Subcutaneous abdominal adipose tissue (tissue), 5 donors: ENCODE measurements around the gene SELENOW.
"Not testable (repeated sequence)": the region's sequence is repeated elsewhere in the genome, so short reads cannot be mapped to it uniquely, and the experiment has no call there.

Experiments
- H3K27ac ChIP-seq: one replicate; pipeline ENCODE4 v1.7.0; 2013; ENCODE audit warnings: low read depth, mild to moderate bottlenecking, inconsistent platforms, low read length, moderate library complexity
- H3K27me3 ChIP-seq, 5 donors: one replicate each; pipeline ENCODE4 v1.7.0; 2013; ENCODE audit warnings: low read length in 5 of 5, inconsistent platforms in 1 of 5; ENCODE audit not compliant: control insufficient read depth in 5 of 5, insufficient read depth in 4 of 5
- H3K36me3 ChIP-seq, 5 donors: one replicate each; pipeline ENCODE4 v1.7.0; 2013; ENCODE audit warnings: low read length in 5 of 5; ENCODE audit not compliant: control insufficient read depth in 5 of 5, insufficient read depth in 5 of 5
- H3K4me1 ChIP-seq, 5 donors: one replicate each; pipeline ENCODE4 v1.7.0; 2013; ENCODE audit warnings: low read length in 5 of 5, mild to moderate bottlenecking in 3 of 5, moderate library complexity in 1 of 5; ENCODE audit not compliant: control insufficient read depth in 5 of 5, insufficient read depth in 5 of 5
- H3K4me3 ChIP-seq, 5 donors: one replicate each; pipeline ENCODE4 v1.7.0; 2013; ENCODE audit warnings: low read length in 5 of 5, low read depth in 1 of 5
- H3K9ac ChIP-seq, 5 donors: one replicate each; pipeline ENCODE4 v1.7.0; 2013; ENCODE audit warnings: low read length in 5 of 5, mild to moderate bottlenecking in 4 of 5, moderate library complexity in 3 of 5
- H3K9me3 ChIP-seq, 5 donors: one replicate each; pipeline ENCODE4 v1.7.0; 2013; ENCODE audit warnings: low read length in 5 of 5; ENCODE audit not compliant: control insufficient read depth in 5 of 5
- donor health status: healthy.
- donor health status: healthy.
- donor health status: healthy.
- donor health status: healthy.
- donor health status: healthy.

The SELENOW gene

GRCh38 chr19:47745010-47745901 lies 33.2 kb upstream of the SELENOW start, which contains the start of gene NOP53:
NOP53 (plus strand) TSS chr19:47745546; CDS start chr19:47745560, 14 bp downstream.
- Histone ChIP-seq H3K4me1 (peaks cover 14 to 43% (median 34%) of the 10 kb centered on the region in 5 donors), H3K27ac (peak within 1 kb of the TSS; percentile 99), H3K4me3 (peak within 1 kb of the TSS; percentile 70 to 85 (median 75)), H3K9ac (peak within 1 kb of the TSS; percentile 63 to 94 (median 78)), H3K9me3 (no peaks in the 10 kb centered on the region), H3K27me3 (peaks cover 0 to 8% (median 0%) of the 10 kb centered on the region in 5 donors), H3K36me3 (peaks cover 0 to 45% (median 40%) of the 10 kb centered on the region in 5 donors)

- H3K27ac ChIP-seq, H3K27me3 ChIP-seq, H3K9me3 ChIP-seq: not testable (repeated sequence)
- peak overlapping the region in 1 of 5 donors; percentile 51 for H3K9ac ChIP-seq
- peak overlapping the region; percentile 70 to 85 (median 75) for H3K4me3 ChIP-seq
- H3K4me1 ChIP-seq = peaks cover 14 to 43% (median 34%) of the 10 kb centered on the region in 5 donors
- peaks cover 0 to 47% (median 42%) of the 10 kb centered on the region in 5 donors for H3K36me3 ChIP-seq
Observed at GRCh38 chr19:47746129-47746528, 32.4 kb upstream of the SELENOW start.

- no peaks in the 10 kb centered on the region for H3K9me3 ChIP-seq
- no peak overlapping the region for H3K4me3 ChIP-seq
- H3K27ac ChIP-seq = no peak overlapping the region
- peaks cover 0 to 66% (median 64%) of the 10 kb centered on the region in 5 donors for H3K36me3 ChIP-seq
- no peak overlapping the region for H3K9ac ChIP-seq
- H3K4me1 ChIP-seq = peaks cover 3 to 22% (median 20%) of the 10 kb centered on the region in 5 donors
- no peaks in the 10 kb centered on the region for H3K27me3 ChIP-seq
Observed at GRCh38 chr19:47749326-47749725, 29.2 kb upstream of the SELENOW start.

GRCh38 chr19:47750752-47751151 lies 27.8 kb upstream of the SELENOW start:
- Histone ChIP-seq H3K4me1 (peaks cover 0 to 14% (median 13%) of the 10 kb centered on the region in 5 donors), H3K27ac (no peak overlapping the region), H3K36me3 (peaks cover 0 to 78% (median 77%) of the 10 kb centered on the region in 5 donors), H3K9ac (no peak overlapping the region), H3K9me3 (no peaks in the 10 kb centered on the region), H3K27me3 (no peaks in the 10 kb centered on the region), H3K4me3 (no peak overlapping the region)

GRCh38 chr19:47752440-47753211 lies 25.9 kb upstream of the SELENOW start:
- H3K9me3 ChIP-seq = no peaks in the 10 kb centered on the region
- H3K4me3 ChIP-seq = no peak overlapping the region
- H3K9ac ChIP-seq = no peak overlapping the region
- H3K27me3 ChIP-seq = no peaks in the 10 kb centered on the region
- peaks cover 0 to 97% (median 89%) of the 10 kb centered on the region in 5 donors for H3K36me3 ChIP-seq
- no peak overlapping the region for H3K27ac ChIP-seq
- no peaks in the 10 kb centered on the region for H3K4me1 ChIP-seq

GRCh38 chr19:47754206-47755064 lies 24.1 kb upstream of the SELENOW start:
- Histone ChIP-seq H3K4me1 (no peaks in the 10 kb centered on the region), H3K9ac (no peak overlapping the region), H3K36me3 (peaks cover 6 to 97% (median 92%) of the 10 kb centered on the region in 5 donors), H3K4me3 (no peak overlapping the region), H3K27ac (no peak overlapping the region), H3K9me3 (no peaks in the 10 kb centered on the region), H3K27me3 (no peaks in the 10 kb centered on the region)

- no peak overlapping the region for H3K9ac ChIP-seq
- H3K4me3 ChIP-seq = no peak overlapping the region
- H3K4me1 ChIP-seq = no peaks in the 10 kb centered on the region
- no peaks in the 10 kb centered on the region for H3K9me3 ChIP-seq
- H3K36me3 ChIP-seq = peaks cover 6 to 89% (median 84%) of the 10 kb centered on the region in 5 donors
- no peak overlapping the region for H3K27ac ChIP-seq
- H3K27me3 ChIP-seq = no peaks in the 10 kb centered on the region
Observed at GRCh38 chr19:47755065-47755761, 23.3 kb upstream of the SELENOW start.

GRCh38 chr19:47755762-47756626 lies 22.5 kb upstream of the SELENOW start:
- Histone ChIP-seq H3K36me3 (peaks cover 6 to 81% (median 76%) of the 10 kb centered on the region in 5 donors), H3K4me1 (no peaks in the 10 kb centered on the region), H3K9me3 (no peaks in the 10 kb centered on the region), H3K27me3 (no peaks in the 10 kb centered on the region), H3K9ac (no peak overlapping the region), H3K4me3 (no peak overlapping the region), H3K27ac (no peak overlapping the region)
